HCT116 (cell line): ENCODE data around the gene PGBD1. TPM values are rescaled to one million over a fixed set of nuclear protein-coding genes. Genes with fewer than 3 reads are reported as not detected.

ENCODE experiments used
- ATAC-seq: fragments of 200-7000 bp; cut with Tn5 transposase; 2 replicates; pipeline ENCODE4 v1.9.1; 2020; ENCODE audit warnings: mild to moderate bottlenecking, moderate library complexity
- BruUV-seq: library from RNA; stranded (reverse); fragments of 400-500 nt; replicated peaks from 2 replicates; lab custom pipeline; 2021; lab: Mats Ljungman, UMichigan
- CTCF ChIA-PET: fragments of 300-600 bp; sonication (Branson Sonifier 250); formaldehyde crosslinking; loops from one replicate; lab custom pipeline; 2021; ENCODE audit warnings: antibody characterized with exemption; lab: Charles Lee
- POLR2A ChIA-PET: fragments of 300-600, 350-600 bp; sonication (Branson Sonifier 250); formaldehyde crosslinking; loops from one replicate; lab custom pipeline; 2021; ENCODE audit warnings: antibody characterized with exemption; lab: Charles Lee
- RAD21 ChIA-PET, 2 experiments: fragments of 300-600 bp; sonication (Branson Sonifier 250); formaldehyde crosslinking; loops; one replicate each; lab custom pipeline; 2023; ENCODE audit warnings: low total read pairs in 2 of 2; ENCODE audit not compliant: uncharacterized antibody in 2 of 2, unreplicated experiment in 2 of 2, low non-redundant PET in 1 of 2; lab: Charles Lee
- DNase-seq: peaks from one replicate; pipeline ENCODE4 v3.0.0-alpha.2; 2010; ENCODE audit warnings: low read depth, low spot score
- H2AFZ ChIP-seq: fragments of 200-600 bp; shearing (Covaris generic), sonication (generic); 2 replicates; pipeline ENCODE4 v1.6.1; 2017; ENCODE audit warnings: low read depth, mixed run types, mixed read lengths, antibody characterized with exemption, low read length; ENCODE audit not compliant: poor library complexity, severe bottlenecking
- H3K27ac ChIP-seq: 2 replicates; pipeline ENCODE4 v1.5.1; 2012; ENCODE audit warnings: low read depth, low read length
- H3K27me3 ChIP-seq: fragments of 200-600 bp; sonication (generic); 2 replicates; pipeline ENCODE4 v1.6.1; 2016; ENCODE audit warnings: mixed run types, low read length, mixed read lengths; ENCODE audit not compliant: insufficient read depth
- H3K36me3 ChIP-seq, 2 experiments: fragments of 200-500 bp in 1 of 2; fragments of 200-600 bp in 1 of 2; sonication (Bioruptor generic) in 1 of 2; sonication (generic) in 1 of 2; 2 replicates each; pipeline versions ENCODE4 v1.5.1 to v1.6.1; 2014 to 2016; ENCODE audit warnings: low read length in 2 of 2, inconsistent platforms in 1 of 2, mixed read lengths in 1 of 2, mixed run types in 1 of 2; ENCODE audit not compliant: insufficient read depth in 2 of 2, control insufficient read depth in 1 of 2
- H3K4me1 ChIP-seq, 2 experiments: fragments of 200-600 bp in 1 of 2; sonication (generic) in 1 of 2; 2 replicates each; pipeline versions ENCODE4 v1.5.1 to v1.6.1; 2012 to 2017; ENCODE audit warnings: low read length in 2 of 2, inconsistent platforms in 1 of 2, mild to moderate bottlenecking in 1 of 2, mixed read lengths in 1 of 2, mixed run types in 1 of 2, moderate library complexity in 1 of 2; ENCODE audit not compliant: insufficient read depth in 2 of 2, control insufficient read depth in 1 of 2
- H3K4me2 ChIP-seq: fragments of 200-600 bp; sonication (generic); 2 replicates; pipeline ENCODE4 v1.6.1; 2017; ENCODE audit warnings: mixed run types, low read length, mixed read lengths
- H3K4me3 ChIP-seq, 2 experiments: fragments of 200-600 bp in 1 of 2; sonication (generic) in 1 of 2; replicated peaks in 1 of 2; 2 replicates each; pipeline ENCODE4 v1.5.1; 2011 to 2016; ENCODE audit warnings: low read length in 2 of 2, control low read depth in 1 of 2, low read depth in 1 of 2, mild to moderate bottlenecking in 1 of 2, mixed read lengths in 1 of 2, mixed run types in 1 of 2
- H3K79me2 ChIP-seq: fragments of 200-600 bp; sonication (generic); 2 replicates; pipeline ENCODE4 v1.6.1; 2017; ENCODE audit warnings: mild to moderate bottlenecking, mixed run types, low read length, moderate library complexity, mixed read lengths; ENCODE audit not compliant: insufficient read depth
- H3K9ac ChIP-seq: fragments of 200-600 bp; sonication (generic); 2 replicates; pipeline ENCODE4 v1.6.1; 2016; ENCODE audit warnings: low read length, mixed read lengths
- H3K9me2 ChIP-seq: fragments of 200-600 bp; sonication (generic), shearing (Covaris generic); 2 replicates; pipeline ENCODE4 v1.6.1; 2017; ENCODE audit warnings: mixed run types, mild to moderate bottlenecking, moderate library complexity; ENCODE audit not compliant: insufficient read depth
- H3K9me3 ChIP-seq, 2 experiments: fragments of 200-500 bp in 1 of 2; fragments of 200-600 bp in 1 of 2; sonication (Bioruptor generic) in 1 of 2; sonication (generic) in 1 of 2; 2 replicates each; pipeline ENCODE4 v1.6.1; 2014 to 2017; ENCODE audit warnings: low read length in 2 of 2, mixed read lengths in 2 of 2, inconsistent platforms in 1 of 2, low read depth in 1 of 2, mild to moderate bottlenecking in 1 of 2, mixed run types in 1 of 2, moderate library complexity in 1 of 2; ENCODE audit not compliant: control insufficient read depth in 1 of 2, insufficient read depth in 1 of 2
- H4K20me1 ChIP-seq: fragments of 200-600 bp; sonication (generic), shearing (Covaris generic); 2 replicates; pipeline ENCODE4 v1.6.1; 2017; ENCODE audit warnings: mixed run types, mild to moderate bottlenecking, moderate library complexity; ENCODE audit not compliant: insufficient read depth
- CBX3 ChIP-seq: IDR thresholded peaks from 2 replicates; pipeline ENCODE4 v1.6.1; 2012; ENCODE audit warnings: low read depth
- CEBPB ChIP-seq: IDR thresholded peaks from 2 replicates; pipeline ENCODE4 v1.6.1; 2012; ENCODE audit warnings: low read depth
- EGR1 ChIP-seq: IDR thresholded peaks from 2 replicates; pipeline ENCODE4 v1.6.1; 2012; ENCODE audit warnings: low read depth
- ELF1 ChIP-seq: IDR thresholded peaks from 2 replicates; pipeline ENCODE4 v1.6.1; 2012; ENCODE audit warnings: low read depth, borderline replicate concordance
- EZH2 ChIP-seq: fragments of 200-600 bp; sonication (generic); IDR thresholded peaks from 2 replicates; pipeline ENCODE4 v1.6.1; 2017; ENCODE audit warnings: antibody characterized with exemption, mixed run types
- FOSL1 ChIP-seq: IDR thresholded peaks from 2 replicates; pipeline ENCODE4 v1.6.1; 2012; ENCODE audit warnings: low read depth
- POLR2AphosphoS5 ChIP-seq: IDR thresholded peaks from 2 replicates; pipeline ENCODE4 v1.6.1; 2011; ENCODE audit warnings: mild to moderate bottlenecking, low read depth, low read length, moderate library complexity
- RAD21 ChIP-seq: IDR thresholded peaks from 2 replicates; pipeline ENCODE4 v1.6.1; 2012; ENCODE audit warnings: low read depth, mild to moderate bottlenecking
- SIN3A ChIP-seq: IDR thresholded peaks from 2 replicates; pipeline ENCODE4 v1.6.1; 2012; ENCODE audit warnings: low read depth
- SRF ChIP-seq: IDR thresholded peaks from 2 replicates; pipeline ENCODE4 v1.6.1; 2012; ENCODE audit warnings: low read depth
- TCF7L2 ChIP-seq: IDR thresholded peaks from 2 replicates; pipeline ENCODE4 v1.7.0; 2011; ENCODE audit warnings: borderline replicate concordance, inconsistent platforms; ENCODE audit not compliant: insufficient read depth, insufficient read length; ENCODE audit errors: extremely low read depth
- YY1 ChIP-seq: IDR thresholded peaks from 2 replicates; pipeline ENCODE4 v1.6.1; 2011; ENCODE audit warnings: low read length, low read depth, moderate library complexity, mild to moderate bottlenecking; ENCODE audit not compliant: insufficient replicate concordance; ENCODE audit errors: extremely low read depth
- ZFX ChIP-seq: fragments of 450-650 bp; IDR thresholded peaks from 2 replicates; pipeline ENCODE4 v1.6.1; 2017
- ZNF274 ChIP-seq: fragments of 200-500 bp; sonication (Bioruptor generic); IDR thresholded peaks from 2 replicates; pipeline ENCODE4 v1.6.1; 2014; ENCODE audit warnings: mild to moderate bottlenecking, low read depth, low read length, inconsistent platforms
- intact Hi-C: fragments of 100-400 bp; cut with micrococcal nuclease; formaldehyde crosslinking; loops from 2 replicates; pipeline ENCODE4 v1.10.0; 2022
- total RNA-seq: library from RNA; stranded (reverse); gene quantifications from one replicate; pipeline ENCODE4 v1.2.1, GENCODE V29; 2021; ENCODE audit not compliant: unreplicated experiment
- TF ChIP-seq, protein P1 (sequence below), 3 experiments: fragments of 200-600 bp in 1 of 3; sonication (generic) in 1 of 3; IDR thresholded peaks in 2 of 3; conservative IDR thresholded peaks in 1 of 3; 2 replicates each; pipeline ENCODE4 v1.5.1; 2012 to 2017; ENCODE audit warnings: low read depth in 2 of 3, low read length in 2 of 3, antibody characterized with exemption in 1 of 3, borderline replicate concordance in 1 of 3, control low read depth in 1 of 3, mild to moderate bottlenecking in 1 of 3, mixed read lengths in 1 of 3, mixed run types in 1 of 3, moderate library complexity in 1 of 3; ENCODE audit not compliant: insufficient read depth in 1 of 3
- TF ChIP-seq, protein P2 (sequence below): IDR thresholded peaks from 2 replicates; pipeline ENCODE4 v1.6.1; 2012

PGBD1 gene
- total RNA-seq, 1 experiment from 2014 or later = 3.6 TPM

DNA sequence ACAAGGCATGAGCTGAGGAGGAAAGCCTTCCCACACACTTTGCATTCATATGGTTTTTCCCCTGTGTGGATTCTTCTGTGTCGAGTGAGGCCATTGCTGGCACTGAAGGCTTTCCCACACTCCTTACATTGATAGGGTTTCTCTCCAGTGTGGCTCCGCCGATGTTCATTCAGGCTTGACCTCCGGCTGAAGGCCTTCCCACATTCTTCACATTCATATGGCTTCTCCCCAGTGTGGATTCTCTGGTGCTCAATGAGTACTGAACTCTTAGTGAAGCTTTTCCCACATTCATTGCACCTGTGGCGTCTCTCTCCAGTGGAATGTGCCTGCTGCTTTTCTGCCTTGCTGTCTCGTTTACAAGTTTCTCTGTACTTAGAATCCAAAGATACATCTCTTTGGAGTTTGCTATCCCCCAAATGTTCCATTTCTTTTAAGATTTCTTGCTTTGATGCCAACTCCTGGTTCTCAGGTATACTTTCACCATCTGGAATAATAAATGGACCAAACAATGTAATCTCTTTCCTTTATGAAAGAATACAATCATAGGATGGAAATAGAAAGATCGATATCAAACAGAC, 45.1 kb downstream of the PGBD1 start:
- intact Hi-C loops = no loop called here
- no peak for ATAC-seq
- H3K79me2 ChIP-seq = no peaks in the 10 kb centered on the region
- H3K4me2 ChIP-seq = no peak overlapping the region
- H3K36me3 ChIP-seq = peaks cover 0 to 17% of the 10 kb centered on the region in 2 experiments; a peak in 1 of 4 replicates
- H3K4me1 ChIP-seq = no peaks in the 10 kb centered on the region
- no peak overlapping the region for H3K4me3 ChIP-seq
- POLR2A ChIA-PET = no interaction called here
- no peak for DNase-seq
- no peaks in the 10 kb centered on the region for H4K20me1 ChIP-seq
- no peak overlapping the region for H3K9ac ChIP-seq
- no peaks in the 10 kb centered on the region for H3K9me2 ChIP-seq
- BruUV-seq = no TSS peak
- H2AFZ ChIP-seq = no peak overlapping the region
- TF ChIP-seq ZNF274 = no peak
- no peak for TF ChIP-seq CBX3
- no peak for TF ChIP-seq RAD21
- TF ChIP-seq, all 23 proteins: peak for 0
- ChIA-PET RAD21 (no interaction called here), CTCF (no interaction called here)
- peaks cover 5 to 18% of the 10 kb centered on the region in 2 experiments; a peak in 2 of 4 replicates for H3K9me3 ChIP-seq
- no peaks in the 10 kb centered on the region for H3K27me3 ChIP-seq
- no peak overlapping the region for H3K27ac ChIP-seq

DNA sequence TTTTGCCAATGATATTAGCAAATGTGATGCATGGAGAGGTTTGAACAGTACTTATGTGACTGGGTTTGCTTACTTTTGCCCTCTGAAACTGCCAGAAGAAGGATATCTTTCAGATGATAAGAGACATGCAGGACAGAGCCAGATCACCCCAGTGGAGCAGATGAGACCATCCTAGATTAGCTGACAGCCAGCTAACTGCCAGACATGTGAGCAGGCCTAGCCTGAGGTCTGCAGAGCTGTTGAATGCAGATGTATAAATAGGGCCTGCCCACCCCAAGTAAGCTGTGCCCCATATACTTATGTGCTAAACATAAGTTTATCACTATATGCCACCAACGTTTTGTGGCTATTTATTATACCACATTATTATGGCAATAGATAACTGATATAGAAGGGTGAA, 48.7 kb downstream of the PGBD1 start:
- Histone ChIP-seq H3K9me2 (no peaks in the 10 kb centered on the region), H2AFZ (no peak overlapping the region), H3K27me3 (no peaks in the 10 kb centered on the region), H3K36me3 (peaks cover 0 to 17% of the 10 kb centered on the region in 2 experiments; a peak in 1 of 4 replicates), H3K27ac (no peak overlapping the region), H3K4me1 (peaks cover 4% of the 10 kb centered on the region in 2 experiments; a peak in 3 of 4 replicates), H3K4me3 (no peak overlapping the region), H3K4me2 (no peak overlapping the region), H3K9me3 (peaks cover 5 to 18% of the 10 kb centered on the region in 2 experiments; a peak in 2 of 4 replicates), H4K20me1 (no peaks in the 10 kb centered on the region), H3K79me2 (no peaks in the 10 kb centered on the region), H3K9ac (no peak overlapping the region)
- TF ChIP-seq EGR1 (no peak), ZNF274 (no peak), ZFX (no peak), RAD21 (no peak), SIN3A (no peak), FOSL1 (no peak), POLR2AphosphoS5 (no peak), ELF1 (no peak), TCF7L2 (no peak), CEBPB (no peak), SRF (no peak), EZH2 (no peak), YY1 (no peak)
- TF ChIP-seq, protein P1, sequence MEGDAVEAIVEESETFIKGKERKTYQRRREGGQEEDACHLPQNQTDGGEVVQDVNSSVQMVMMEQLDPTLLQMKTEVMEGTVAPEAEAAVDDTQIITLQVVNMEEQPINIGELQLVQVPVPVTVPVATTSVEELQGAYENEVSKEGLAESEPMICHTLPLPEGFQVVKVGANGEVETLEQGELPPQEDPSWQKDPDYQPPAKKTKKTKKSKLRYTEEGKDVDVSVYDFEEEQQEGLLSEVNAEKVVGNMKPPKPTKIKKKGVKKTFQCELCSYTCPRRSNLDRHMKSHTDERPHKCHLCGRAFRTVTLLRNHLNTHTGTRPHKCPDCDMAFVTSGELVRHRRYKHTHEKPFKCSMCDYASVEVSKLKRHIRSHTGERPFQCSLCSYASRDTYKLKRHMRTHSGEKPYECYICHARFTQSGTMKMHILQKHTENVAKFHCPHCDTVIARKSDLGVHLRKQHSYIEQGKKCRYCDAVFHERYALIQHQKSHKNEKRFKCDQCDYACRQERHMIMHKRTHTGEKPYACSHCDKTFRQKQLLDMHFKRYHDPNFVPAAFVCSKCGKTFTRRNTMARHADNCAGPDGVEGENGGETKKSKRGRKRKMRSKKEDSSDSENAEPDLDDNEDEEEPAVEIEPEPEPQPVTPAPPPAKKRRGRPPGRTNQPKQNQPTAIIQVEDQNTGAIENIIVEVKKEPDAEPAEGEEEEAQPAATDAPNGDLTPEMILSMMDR (IDR thresholded peaks at IDR 0.05 in 2 of 3, conservative IDR thresholded peaks at IDR 0.05 in 1 of 3; ENCODE audit: borderline replicate concordance in 1 of 3, insufficient read depth in 1 of 3, low read depth in 2 of 3, low read length in 2 of 3) = no peak
- TF ChIP-seq, protein P2, sequence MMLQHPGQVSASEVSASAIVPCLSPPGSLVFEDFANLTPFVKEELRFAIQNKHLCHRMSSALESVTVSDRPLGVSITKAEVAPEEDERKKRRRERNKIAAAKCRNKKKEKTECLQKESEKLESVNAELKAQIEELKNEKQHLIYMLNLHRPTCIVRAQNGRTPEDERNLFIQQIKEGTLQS = no peak
- ChIA-PET RAD21 (no interaction called here), CTCF (no interaction called here), POLR2A (no interaction called here)
- ATAC-seq (no peak), DNase-seq (no peak)
- intact Hi-C loops = no loop called here
- BruUV-seq = no TSS peak
